Right lobe of liver (tissue), 6 donors: ENCODE data around the gene NR5A1. TPM values are rescaled to one million over a fixed set of nuclear protein-coding genes. Genes with fewer than 3 reads are reported as not detected.

Source experiments
- ATAC-seq, 4 donors: fragments of 200-7000 bp; cut with Tn5 transposase; one replicate each; pipeline ENCODE4 v1.9.1; 2020; ENCODE audit warnings: mild to moderate bottlenecking in 4 of 4, moderate library complexity in 4 of 4
- DNase-seq, 3 donors: peaks; one replicate each; pipeline ENCODE4 v3.0.0-alpha.2; 2020
- H3K27ac ChIP-seq, 3 donors: fragments of 200-600 bp; one replicate each; pipeline ENCODE4 v1.8.0; 2022
- H3K27me3 ChIP-seq, 2 donors: fragments of 200-600 bp; one replicate each; pipeline ENCODE4 v1.8.0; 2022
- H3K36me3 ChIP-seq, 4 donors: fragments of 200-600 bp; sonication (generic) in 1 of 4; one replicate each; pipeline versions ENCODE4 v1.5.1 to v1.8.0; 2017 to 2022; ENCODE audit warnings: control low read depth in 1 of 4
- H3K4me1 ChIP-seq, 4 donors: fragments of 200-600 bp; sonication (generic) in 1 of 4; one replicate each; pipeline versions ENCODE4 v1.5.1 to v1.8.0; 2017 to 2022; ENCODE audit warnings: control low read depth in 1 of 4
- H3K4me3 ChIP-seq, 3 donors: fragments of 200-600 bp; one replicate each; pipeline ENCODE4 v1.8.0; 2022
- H3K9me3 ChIP-seq, 4 donors: fragments of 200-600 bp; sonication (generic) in 1 of 4; one replicate each; pipeline versions ENCODE4 v1.5.1 to v1.8.0; 2017 to 2022; ENCODE audit warnings: control low read depth in 1 of 4
- CTCF ChIP-seq, 4 donors: fragments of 200-600 bp in 3 of 4; fragments of 450-650 bp in 1 of 4; IDR thresholded peaks; one replicate each; pipeline versions ENCODE4 v1.5.1 to v1.8.0; 2016 to 2022; ENCODE audit warnings: antibody characterized with exemption in 4 of 4, mild to moderate bottlenecking in 2 of 4
- POLR2A ChIP-seq: fragments of 450-650 bp; IDR thresholded peaks from one replicate; pipeline ENCODE4 v1.6.1; 2017; ENCODE audit warnings: antibody characterized with exemption, mild to moderate bottlenecking
- intact Hi-C, 2 donors: fragments of 100-400 bp; cut with DNase I; formaldehyde crosslinking; loops; one replicate each; pipeline versions ENCODE4 v1.11.2 to v1.14.1; 2022
- total RNA-seq, 6 experiments: library from RNA; depleted of rRNA in 2 of 6; stranded (reverse); fragments of >200 nt in 2 of 6; fragmentation: NEBNext Ultra II Directional in 3 of 6; extraction: Animal tissue kit (Norgen Biotek cat#: 25700) in 3 of 6; gene quantifications; one replicate each; pipeline versions ENCODE4 v1.1.0 to v1.2.4, GENCODE V29; 2016 to 2023
- donor health status: DM: no; HTN: yes; CAD: no.
- donor health status: DM: no; HTN: no; CAD: no.
- donor health status: DM: no; HTN: no; CAD: no.
- donor health status: DM: no; HTN: yes; CAD: no.
- donor health status: DM: no; HTN: yes; CAD: no.

NR5A1 gene
- total RNA-seq, 6 experiments from 2014 or later, result 0.26 TPM; not detected in 5

GRCh38 chr9:124436320-124436719 is 70.9 kb downstream of the NR5A1 start:
- no peak for DNase-seq
- H3K27ac ChIP-seq, result no peak overlapping the region

More at GRCh38 chr9:124436320-124436719, 70.9 kb downstream of the NR5A1 start:
- Histone ChIP-seq H3K4me1 (no peaks in the 10 kb centered on the region), H3K27me3 (no peaks in the 10 kb centered on the region), H3K36me3 (no peaks in the 10 kb centered on the region), H3K4me3 (no peak overlapping the region), H3K9me3 (no peaks in the 10 kb centered on the region)
- TF ChIP-seq CTCF (IDR thresholded peaks at IDR 0.05) (no peak), POLR2A (no peak)
- intact Hi-C loops, result no loop called here
- ATAC-seq, result no peak

Other genes starting within 250 kb of the NR5A1 start
- 100 to 1,000 TPM in 1 of 6 experiments, 10 to 100 TPM in 5; 61.6 to 128 (median 67.5) TPM for gene NEK6, start 249.4 kb downstream of the NR5A1 start, total RNA-seq
- 100 to 1,000 TPM in 2 of 6 experiments, 10 to 100 TPM in 4; 76.4 to 196 (median 96.8) TPM for gene PSMB7, start 92.0 kb downstream of the NR5A1 start, total RNA-seq
- gene ADGRD2, start 56.9 kb downstream of the NR5A1 start, total RNA-seq, result not detected